HG03520 (cell line): ENCODE data around the gene UBE2I.

Experiments
- ATAC-seq: cut with Tn5 transposase; IDR thresholded peaks from one replicate; pipeline ENCODE4 v1.9.1; 2021; ENCODE audit warnings: mild to moderate bottlenecking, moderate library complexity; ENCODE audit not compliant: unreplicated experiment

The UBE2I gene

GRCh38 chr16:1312467-1312816, 3.0 kb downstream of the UBE2I start:
- ATAC-seq = no peak

GRCh38 chr16:1312903-1313302, 3.5 kb downstream of the UBE2I start:
- ATAC-seq = no peak

- no peak for ATAC-seq
Measured at GRCh38 chr16:1313721-1314369, 4.4 kb downstream of the UBE2I start.

- no peak for ATAC-seq
Measured at GRCh38 chr16:1314399-1315068, 5.1 kb downstream of the UBE2I start.

- no peak for ATAC-seq
Measured at GRCh38 chr16:1315081-1316032, 5.9 kb downstream of the UBE2I start.

GRCh38 chr16:1316033-1316405, 6.6 kb downstream of the UBE2I start:
- no peak for ATAC-seq

- ATAC-seq = no peak
Measured at GRCh38 chr16:1317479-1318267, 8.2 kb downstream of the UBE2I start.

GRCh38 chr16:1318268-1318545, 8.8 kb downstream of the UBE2I start:
- ATAC-seq = no peak

- no peak for ATAC-seq
Measured at GRCh38 chr16:1319041-1319440, 9.6 kb downstream of the UBE2I start.

- ATAC-seq = no peak
Measured at GRCh38 chr16:1320097-1320496, 10.7 kb downstream of the UBE2I start.

- no peak for ATAC-seq
Measured at GRCh38 chr16:1320658-1321240, 11.3 kb downstream of the UBE2I start.

GRCh38 chr16:1322407-1322806, 13.0 kb downstream of the UBE2I start:
- ATAC-seq = no peak

- no peak for ATAC-seq
Measured at GRCh38 chr16:1323296-1324239, 14.1 kb downstream of the UBE2I start.

GRCh38 chr16:1324286-1324826, 14.9 kb downstream of the UBE2I start:
- ATAC-seq = no peak

- ATAC-seq = no peak
Measured at GRCh38 chr16:1325261-1325660, 15.8 kb downstream of the UBE2I start.

- ATAC-seq = no peak
Measured at GRCh38 chr16:1325673-1326371, 16.4 kb downstream of the UBE2I start.

GRCh38 chr16:1326391-1326790, 17.0 kb downstream of the UBE2I start:
- ATAC-seq = no peak

- ATAC-seq = no peak
Measured at GRCh38 chr16:1326946-1327618, 17.6 kb downstream of the UBE2I start.
